ENCODE measurements around the gene ACVRL1. TPM values are rescaled to one million over a fixed set of nuclear protein-coding genes. Genes with fewer than 3 reads are reported as not detected.
A peak's percentile ranks its signal among the peaks of the same experiment; 100 is the strongest.

ACVRL1 gene
- 31.7 TPM for total RNA-seq
- long read RNA-seq, full-length matches to known transcripts: 13 of 40 reads
- long read RNA-seq, partial matches to known transcripts: 6 of 40 reads
- long read RNA-seq, other reads (novel, unspliced or antisense): 21 of 40 reads

GRCh38 chr12:51907083-51907855 lies at the start of gene ACVRL1:
ACVRL1 (plus strand) TSS chr12:51907504; CDS start chr12:51912475, 4,971 bp downstream.
- intact Hi-C loops (cut with micrococcal nuclease): no loop called here

GRCh38 chr12:51860986-51861385 lies 46.3 kb upstream of the ACVRL1 start:
- DNase-seq (no peak), ATAC-seq (no peak)
- intact Hi-C loops (cut with micrococcal nuclease): no loop called here

More at GRCh38 chr12:51907083-51907855, at the start of gene ACVRL1:
- DNase-seq (peak; percentile 76), ATAC-seq (peak; percentile 15)

- intact Hi-C loops (cut with micrococcal nuclease): no loop called here
- ATAC-seq: no peak
- DNase-seq: no peak
Observed at GRCh38 chr12:51862947-51863346, 44.4 kb upstream of the ACVRL1 start.

- DNase-seq: no peak
- intact Hi-C loops (cut with micrococcal nuclease): no loop called here
- ATAC-seq: no peak
Observed at GRCh38 chr12:51863363-51863932, 43.9 kb upstream of the ACVRL1 start.

GRCh38 chr12:51863933-51864832 lies 43.1 kb upstream of the ACVRL1 start:
- intact Hi-C loops (cut with micrococcal nuclease): no loop called here
- no peak for DNase-seq

GRCh38 chr12:51864833-51865670 lies 42.3 kb upstream of the ACVRL1 start:
- DNase-seq: no peak

More at GRCh38 chr12:51863933-51864832, 43.1 kb upstream of the ACVRL1 start:
- peak; percentile 62 for ATAC-seq

GRCh38 chr12:51865757-51866270 lies 41.5 kb upstream of the ACVRL1 start:
- DNase-seq (no peak), ATAC-seq (no peak)
- intact Hi-C loops (cut with micrococcal nuclease): no loop called here

More at GRCh38 chr12:51864833-51865670, 42.3 kb upstream of the ACVRL1 start:
- ATAC-seq: no peak
- intact Hi-C loops (cut with micrococcal nuclease): no loop called here

GRCh38 chr12:51866324-51866723 lies 41.0 kb upstream of the ACVRL1 start:
- no peak for ATAC-seq
- intact Hi-C loops (cut with micrococcal nuclease): no loop called here
- no peak for DNase-seq

GRCh38 chr12:51866762-51867161 lies 40.5 kb upstream of the ACVRL1 start:
- ATAC-seq (no peak), DNase-seq (no peak)
- intact Hi-C loops (cut with micrococcal nuclease): no loop called here

- intact Hi-C loops (cut with micrococcal nuclease): no loop called here
- ATAC-seq (no peak), DNase-seq (no peak)
Observed at GRCh38 chr12:51867371-51867770, 39.9 kb upstream of the ACVRL1 start.

- intact Hi-C loops (cut with micrococcal nuclease): no loop called here
- ATAC-seq (no peak), DNase-seq (no peak)
Observed at GRCh38 chr12:51867796-51868428, 39.4 kb upstream of the ACVRL1 start.

- ATAC-seq (peak; percentile 41), DNase-seq (no peak)
- intact Hi-C loops (cut with micrococcal nuclease): no loop called here
Observed at GRCh38 chr12:51868821-51869495, 38.3 kb upstream of the ACVRL1 start.

GRCh38 chr12:51869496-51869865 lies 37.8 kb upstream of the ACVRL1 start:
- no peak for ATAC-seq

GRCh38 chr12:51869931-51870330 lies 37.4 kb upstream of the ACVRL1 start:
- DNase-seq (no peak), ATAC-seq (peak; percentile 29)

More at GRCh38 chr12:51869496-51869865, 37.8 kb upstream of the ACVRL1 start:
- intact Hi-C loops (cut with micrococcal nuclease): no loop called here
- DNase-seq: no peak

GRCh38 chr12:51870504-51870903 lies 36.8 kb upstream of the ACVRL1 start:
- intact Hi-C loops (cut with micrococcal nuclease): no loop called here
- DNase-seq: no peak

More at GRCh38 chr12:51869931-51870330, 37.4 kb upstream of the ACVRL1 start:
- intact Hi-C loops (cut with micrococcal nuclease): no loop called here

GRCh38 chr12:51871126-51871525 lies 36.2 kb upstream of the ACVRL1 start:
- intact Hi-C loops (cut with micrococcal nuclease): no loop called here
- DNase-seq (peak; percentile 70), ATAC-seq (peak; percentile 56)

More at GRCh38 chr12:51870504-51870903, 36.8 kb upstream of the ACVRL1 start:
- ATAC-seq: no peak

- no peak for DNase-seq
- intact Hi-C loops (cut with micrococcal nuclease): no loop called here
- no peak for ATAC-seq
Observed at GRCh38 chr12:51871918-51872688, 35.2 kb upstream of the ACVRL1 start.
